Breast epithelium (tissue), 3 donors: ENCODE data around the gene CNKSR3.

Source experiments
- CTCF ChIP-seq, 3 donors: fragments of 450-650 bp; IDR thresholded peaks; one replicate each; pipeline ENCODE4 v1.5.1; 2016 to 2017; ENCODE audit warnings: antibody characterized with exemption in 3 of 3, mild to moderate bottlenecking in 3 of 3, moderate library complexity in 3 of 3
- POLR2A ChIP-seq: fragments of 450-650 bp; IDR thresholded peaks from one replicate; pipeline ENCODE4 v1.6.1; 2016; ENCODE audit warnings: antibody characterized with exemption, mild to moderate bottlenecking, moderate library complexity
- POLR2AphosphoS5 ChIP-seq, 3 donors: sonication (generic); formaldehyde crosslinking; IDR thresholded peaks; one replicate each; pipeline ENCODE4 v1.6.1; 2017; ENCODE audit warnings: antibody characterized with exemption in 3 of 3

- no peak for TF ChIP-seq CTCF (IDR thresholded peaks at IDR 0.05)
- no peak for TF ChIP-seq POLR2A
- no peak for TF ChIP-seq POLR2AphosphoS5 (IDR thresholded peaks at IDR 0.05)
Measured at GRCh38 chr6:154350293-154350692, 160.2 kb downstream of the CNKSR3 start.
